ENCODE measurements around the gene ZDHHC18.

ZDHHC18 gene, protein sequence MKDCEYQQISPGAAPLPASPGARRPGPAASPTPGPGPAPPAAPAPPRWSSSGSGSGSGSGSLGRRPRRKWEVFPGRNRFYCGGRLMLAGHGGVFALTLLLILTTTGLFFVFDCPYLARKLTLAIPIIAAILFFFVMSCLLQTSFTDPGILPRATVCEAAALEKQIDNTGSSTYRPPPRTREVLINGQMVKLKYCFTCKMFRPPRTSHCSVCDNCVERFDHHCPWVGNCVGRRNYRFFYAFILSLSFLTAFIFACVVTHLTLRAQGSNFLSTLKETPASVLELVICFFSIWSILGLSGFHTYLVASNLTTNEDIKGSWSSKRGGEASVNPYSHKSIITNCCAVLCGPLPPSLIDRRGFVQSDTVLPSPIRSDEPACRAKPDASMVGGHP

DNA sequence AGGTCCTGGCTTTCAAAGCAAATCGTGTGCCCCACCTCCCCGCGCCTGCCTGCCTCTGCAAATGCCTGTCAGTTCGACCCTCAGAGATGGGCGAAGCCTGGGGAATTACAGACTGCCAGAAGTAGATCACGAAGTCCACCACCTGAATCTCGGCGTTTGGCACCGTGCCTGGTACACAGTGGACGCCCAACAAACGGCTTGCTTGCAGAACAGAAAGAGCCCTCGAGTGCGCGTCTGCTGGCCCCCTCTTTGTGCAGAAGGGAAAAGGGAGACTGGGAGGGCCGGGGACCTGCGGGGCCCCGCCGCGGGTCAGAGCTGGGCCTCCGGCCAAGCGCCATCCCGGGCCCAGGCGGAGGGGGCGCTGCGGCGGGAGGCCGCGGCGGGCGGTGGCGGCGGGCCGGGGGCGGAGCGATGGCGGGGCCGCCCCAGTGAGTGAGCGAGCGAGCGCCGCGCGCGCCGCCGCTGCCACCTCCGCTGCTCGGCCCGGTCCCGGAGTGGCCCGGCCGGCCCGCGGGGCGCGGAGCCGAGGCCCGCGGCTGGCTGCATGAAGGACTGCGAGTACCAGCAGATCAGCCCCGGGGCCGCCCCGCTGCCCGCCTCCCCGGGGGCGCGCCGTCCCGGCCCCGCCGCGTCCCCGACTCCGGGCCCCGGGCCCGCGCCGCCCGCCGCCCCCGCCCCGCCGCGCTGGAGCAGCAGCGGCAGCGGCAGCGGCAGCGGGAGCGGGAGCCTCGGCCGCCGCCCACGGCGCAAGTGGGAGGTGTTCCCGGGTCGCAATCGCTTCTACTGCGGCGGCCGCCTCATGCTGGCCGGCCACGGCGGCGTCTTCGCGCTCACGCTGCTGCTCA lies at the start of gene ZDHHC18:
TSS of gene ZDHHC18 (plus strand) at position 428 of the 845 bp plus-strand sequence. CDS start at position 545, 117 bp downstream.
- peak; percentile 64 for DNase-seq (ENCODE audit: low read depth)

DNA sequence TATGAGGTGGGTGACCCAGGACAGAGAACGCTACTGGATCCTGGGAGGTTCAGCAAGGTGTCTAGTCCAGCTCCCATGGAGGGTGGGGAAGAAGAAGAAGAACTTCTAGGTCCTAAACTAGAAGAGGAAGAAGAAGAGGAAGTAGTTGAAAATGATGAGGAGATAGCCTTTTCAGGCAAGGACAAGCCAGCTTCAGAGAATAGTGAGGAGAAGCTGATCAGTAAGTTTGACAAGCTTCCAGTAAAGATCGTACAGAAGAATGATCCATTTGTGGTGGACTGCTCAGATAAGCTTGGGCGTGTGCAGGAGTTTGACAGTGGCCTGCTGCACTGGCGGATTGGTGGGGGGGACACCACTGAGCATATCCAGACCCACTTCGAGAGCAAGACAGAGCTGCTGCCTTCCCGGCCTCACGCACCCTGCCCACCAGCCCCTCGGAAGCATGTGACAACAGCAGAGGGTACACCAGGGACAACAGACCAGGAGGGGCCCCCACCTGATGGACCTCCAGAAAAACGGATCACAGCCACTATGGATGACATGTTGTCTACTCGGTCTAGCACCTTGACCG lies 47.3 kb upstream of the ZDHHC18 start:
- DNase-seq (ENCODE audit: low read depth) = no peak

DNA sequence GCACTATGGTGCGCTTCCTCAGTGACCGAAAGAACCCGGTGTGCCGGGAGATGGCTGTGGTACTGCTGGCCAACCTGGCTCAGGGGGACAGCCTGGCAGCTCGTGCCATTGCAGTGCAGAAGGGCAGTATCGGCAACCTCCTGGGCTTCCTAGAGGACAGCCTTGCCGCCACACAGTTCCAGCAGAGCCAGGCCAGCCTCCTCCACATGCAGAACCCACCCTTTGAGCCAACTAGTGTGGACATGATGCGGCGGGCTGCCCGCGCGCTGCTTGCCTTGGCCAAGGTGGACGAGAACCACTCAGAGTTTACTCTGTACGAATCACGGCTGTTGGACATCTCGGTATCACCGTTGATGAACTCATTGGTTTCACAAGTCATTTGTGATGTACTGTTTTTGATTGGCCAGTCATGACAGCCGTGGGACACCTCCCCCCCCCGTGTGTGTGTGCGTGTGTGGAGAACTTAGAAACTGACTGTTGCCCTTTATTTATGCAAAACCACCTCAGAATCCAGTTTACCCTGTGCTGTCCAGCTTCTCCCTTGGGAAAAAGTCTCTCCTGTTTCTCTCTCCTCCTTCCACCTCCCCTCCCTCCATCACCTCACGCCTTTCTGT lies 46.0 kb upstream of the ZDHHC18 start:
- no peak for DNase-seq (ENCODE audit: low read depth)

DNA sequence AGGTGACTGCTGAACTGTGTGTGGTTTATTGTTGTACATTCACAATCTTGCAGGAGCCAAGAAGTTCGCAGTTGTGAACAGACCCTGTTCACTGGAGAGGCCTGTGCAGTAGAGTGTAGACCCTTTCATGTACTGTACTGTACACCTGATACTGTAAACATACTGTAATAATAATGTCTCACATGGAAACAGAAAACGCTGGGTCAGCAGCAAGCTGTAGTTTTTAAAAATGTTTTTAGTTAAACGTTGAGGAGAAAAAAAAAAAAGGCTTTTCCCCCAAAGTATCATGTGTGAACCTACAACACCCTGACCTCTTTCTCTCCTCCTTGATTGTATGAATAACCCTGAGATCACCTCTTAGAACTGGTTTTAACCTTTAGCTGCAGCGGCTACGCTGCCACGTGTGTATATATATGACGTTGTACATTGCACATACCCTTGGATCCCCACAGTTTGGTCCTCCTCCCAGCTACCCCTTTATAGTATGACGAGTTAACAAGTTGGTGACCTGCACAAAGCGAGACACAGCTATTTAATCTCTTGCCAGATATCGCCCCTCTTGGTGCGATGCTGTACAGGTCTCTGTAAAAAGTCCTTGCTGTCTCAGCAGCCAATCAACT lies 45.2 kb upstream of the ZDHHC18 start:
- no peak for DNase-seq (ENCODE audit: low read depth)

DNA sequence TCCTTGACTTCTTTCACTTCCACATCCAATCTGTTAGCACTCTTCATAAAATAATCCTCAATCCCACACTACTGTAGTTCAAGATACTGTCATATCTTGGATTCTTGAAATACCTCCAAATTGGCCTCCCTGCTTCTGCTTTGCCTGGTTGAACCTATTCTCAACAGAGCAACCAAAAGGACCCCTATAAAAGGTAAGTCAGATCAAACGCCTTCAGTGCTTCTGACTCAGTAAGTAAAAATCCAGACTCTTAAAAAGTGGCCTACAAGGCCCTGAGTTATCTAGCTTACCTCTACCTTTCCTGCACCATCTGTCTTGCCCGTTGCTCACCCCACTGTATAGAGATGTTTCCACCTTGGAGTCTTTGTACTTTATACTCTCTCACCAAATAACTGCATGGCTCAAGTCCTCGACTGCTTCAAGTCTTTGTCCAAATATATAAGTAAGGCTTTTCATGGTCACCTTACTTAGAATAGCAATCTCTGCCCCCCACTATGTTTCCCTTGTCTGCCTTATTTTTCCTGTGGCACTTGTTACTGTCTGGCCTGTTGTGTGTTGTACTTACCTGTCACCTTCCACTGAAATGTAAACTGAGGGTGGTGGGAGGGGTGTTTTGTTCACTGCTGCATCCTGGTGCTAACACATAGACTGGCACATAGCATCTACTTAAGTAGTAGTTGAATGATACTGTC lies 43.8 kb upstream of the ZDHHC18 start:
- DNase-seq (ENCODE audit: low read depth) = no peak

DNA sequence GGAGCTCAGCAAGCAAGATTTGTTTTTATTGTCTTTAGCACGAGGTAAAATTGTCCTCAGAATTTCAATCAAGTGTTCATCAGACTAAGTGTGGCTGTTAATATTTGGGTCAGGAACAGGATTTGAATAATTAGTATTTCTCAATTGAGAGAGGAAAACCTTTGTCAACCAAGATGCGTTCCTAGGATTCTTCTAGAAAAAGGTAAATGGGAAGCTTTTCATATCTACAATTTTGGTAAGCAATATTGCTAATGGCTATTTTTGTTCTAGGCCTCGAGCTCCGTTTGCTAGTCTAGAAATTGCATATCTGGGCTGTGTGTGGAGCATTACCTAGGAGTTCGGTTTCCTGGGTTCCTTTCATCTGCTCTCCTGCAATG lies 42.9 kb upstream of the ZDHHC18 start:
- DNase-seq (ENCODE audit: low read depth) = no peak

DNA sequence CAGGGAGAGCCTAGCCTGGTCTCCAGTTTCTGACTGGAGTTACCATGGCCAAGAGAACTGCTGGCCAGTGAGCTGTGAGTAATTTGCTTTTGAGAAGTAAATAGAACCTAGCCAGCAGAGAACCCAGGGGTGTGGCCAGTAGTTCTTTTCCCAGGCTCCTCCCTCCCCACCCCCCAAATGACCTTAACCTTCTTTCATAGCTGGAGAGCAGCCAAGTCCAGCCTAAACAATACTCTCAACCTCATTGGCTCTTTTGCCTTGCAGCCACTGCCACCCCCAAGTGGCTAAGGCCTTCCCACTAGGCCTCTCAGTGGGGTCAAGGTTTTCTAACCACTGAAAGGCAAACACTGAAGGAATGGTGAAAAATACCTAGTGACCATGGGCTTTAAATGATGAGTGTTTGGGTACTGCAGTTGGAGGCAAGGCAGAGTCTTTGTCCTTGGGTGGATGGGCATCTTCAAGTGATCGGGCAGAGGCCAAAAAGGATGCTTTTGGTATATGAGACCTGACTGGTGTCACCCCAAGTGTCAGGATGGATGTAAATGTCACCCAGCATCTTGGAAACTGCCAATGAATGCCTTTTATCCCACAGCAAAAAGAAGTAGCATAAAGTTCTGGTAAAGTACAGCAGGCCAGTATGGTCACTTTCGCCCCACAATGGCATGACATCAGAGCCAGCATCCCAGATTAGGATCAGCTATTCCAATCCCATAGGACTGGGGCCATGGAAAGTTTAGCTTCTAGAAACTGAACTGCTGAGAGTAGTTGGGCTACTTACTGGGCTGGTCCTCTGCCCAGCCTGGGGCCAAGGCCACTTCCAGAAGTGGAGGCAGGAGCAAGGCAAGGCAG lies 42.2 kb upstream of the ZDHHC18 start:
- no peak for DNase-seq (ENCODE audit: low read depth)

DNA sequence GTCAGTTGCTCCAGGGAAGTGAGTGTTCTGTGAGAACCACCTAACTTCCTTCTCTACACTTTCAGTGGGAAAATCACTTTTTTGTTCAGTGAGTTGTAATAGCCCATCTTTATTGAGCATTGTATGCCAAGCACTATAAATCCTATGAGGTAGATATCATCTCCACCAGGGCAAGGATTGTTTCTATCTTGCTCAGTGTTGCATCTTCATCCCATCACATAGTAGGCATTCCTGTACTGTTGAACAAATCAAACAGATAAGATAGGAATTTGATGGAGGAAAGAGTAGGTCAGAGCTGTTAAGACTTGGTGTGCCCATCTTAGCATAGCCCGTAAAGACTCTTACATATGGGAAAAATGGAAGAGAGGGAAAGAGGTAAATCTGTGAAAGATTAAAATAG lies 41.6 kb upstream of the ZDHHC18 start:
- no peak for DNase-seq (ENCODE audit: low read depth)

DNA sequence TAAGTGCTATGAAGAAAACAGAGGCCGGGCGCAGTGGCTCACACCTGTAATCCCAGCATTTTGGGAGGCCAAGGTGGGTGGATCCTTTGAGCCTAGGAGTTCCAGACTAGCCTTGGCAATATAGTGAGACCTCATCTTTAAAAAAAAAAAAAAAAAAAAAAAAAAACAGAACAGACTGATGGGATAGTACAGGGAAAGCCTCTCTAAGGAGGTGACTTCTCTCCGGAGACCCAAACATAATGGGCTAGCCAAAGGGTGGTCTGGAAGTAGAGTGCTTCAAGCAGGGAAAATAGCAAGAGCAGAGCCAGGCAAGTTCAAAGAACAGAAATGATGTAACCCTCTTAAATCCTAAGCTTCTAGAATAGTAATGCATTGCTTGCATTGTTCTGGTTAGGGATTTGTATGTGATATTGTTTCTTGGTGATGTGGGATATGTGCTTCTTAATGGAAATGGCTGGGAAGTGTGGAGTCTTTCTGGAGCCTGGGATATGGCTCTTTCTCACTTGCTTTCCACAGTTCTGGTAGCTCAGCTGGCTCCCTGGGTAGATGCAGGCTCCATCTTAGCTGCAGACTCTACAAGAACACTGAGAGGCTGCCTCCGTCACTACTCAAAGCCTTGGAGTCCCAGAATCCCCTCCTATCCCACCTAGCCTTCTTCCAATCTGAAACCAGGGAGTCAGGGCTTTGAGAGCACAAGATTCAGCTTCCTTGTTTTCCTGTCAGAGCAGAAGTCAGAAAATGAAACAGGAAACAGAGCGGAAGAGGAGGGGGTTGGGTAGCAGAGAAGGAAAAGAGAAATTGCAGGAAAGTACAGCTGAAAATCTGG lies 40.7 kb upstream of the ZDHHC18 start:
- DNase-seq (ENCODE audit: low read depth) = no peak

DNA sequence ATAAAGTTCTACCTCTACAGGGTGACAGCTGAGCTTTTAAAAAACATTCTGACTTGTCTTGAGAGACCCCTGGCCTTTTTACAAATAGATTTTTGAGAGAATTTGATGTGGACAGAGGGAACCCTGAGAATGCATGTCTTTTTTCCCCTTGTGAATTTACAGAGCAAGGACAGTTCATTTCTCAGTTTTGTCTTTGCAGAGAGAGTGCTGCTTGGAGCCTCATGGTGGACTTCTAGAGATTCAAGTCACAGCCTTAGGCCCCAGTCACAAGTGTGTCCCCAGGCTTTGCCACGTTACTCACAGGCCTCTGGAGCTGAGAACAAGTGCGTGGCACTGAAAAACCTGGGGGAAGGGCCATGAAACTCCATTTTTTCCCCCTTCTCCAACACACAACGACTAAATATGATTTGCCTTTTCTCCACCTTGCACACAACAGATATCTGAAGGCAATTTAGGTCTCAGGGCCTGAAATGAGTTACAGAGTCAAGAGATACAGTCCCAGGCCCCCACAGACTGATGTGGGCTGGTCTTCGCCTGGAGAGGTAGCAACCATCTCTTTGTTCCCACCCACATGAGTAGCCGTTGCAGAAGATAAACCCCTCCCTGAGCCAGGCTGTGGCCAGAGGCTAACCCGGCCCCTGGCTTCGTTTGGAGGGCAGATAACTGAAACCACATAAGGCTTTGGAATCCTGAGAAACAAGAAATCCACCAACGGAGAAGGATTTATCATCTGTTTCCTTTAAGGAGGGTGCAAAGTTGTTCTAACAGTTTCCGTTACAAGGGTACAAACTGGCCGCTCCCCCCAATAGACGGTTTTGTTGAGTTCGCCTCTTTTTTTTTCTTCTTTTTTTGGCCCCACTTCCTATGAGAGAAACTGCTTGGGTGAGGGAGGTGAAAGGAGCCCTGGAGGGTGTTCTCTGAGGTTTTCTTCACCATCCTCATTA lies 39.8 kb upstream of the ZDHHC18 start:
- DNase-seq (ENCODE audit: low read depth) = no peak

DNA sequence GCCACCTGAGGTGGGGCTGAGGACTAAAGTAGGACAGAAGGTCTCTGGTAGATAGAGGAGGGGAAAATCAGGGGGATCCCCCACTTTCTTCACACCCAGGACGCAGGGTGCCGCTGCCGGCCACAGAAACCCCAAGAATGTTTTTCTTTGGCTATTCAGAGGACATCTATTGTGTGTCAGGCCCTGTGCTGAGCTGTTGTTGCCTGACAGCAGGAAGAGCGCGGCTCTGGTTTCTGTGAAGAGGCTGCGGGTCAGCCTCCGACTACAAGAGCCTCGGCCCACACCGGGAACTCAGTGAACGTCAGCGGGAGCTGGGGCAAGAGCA lies 39.1 kb upstream of the ZDHHC18 start:
- DNase-seq (ENCODE audit: low read depth) = peak; percentile 62

DNA sequence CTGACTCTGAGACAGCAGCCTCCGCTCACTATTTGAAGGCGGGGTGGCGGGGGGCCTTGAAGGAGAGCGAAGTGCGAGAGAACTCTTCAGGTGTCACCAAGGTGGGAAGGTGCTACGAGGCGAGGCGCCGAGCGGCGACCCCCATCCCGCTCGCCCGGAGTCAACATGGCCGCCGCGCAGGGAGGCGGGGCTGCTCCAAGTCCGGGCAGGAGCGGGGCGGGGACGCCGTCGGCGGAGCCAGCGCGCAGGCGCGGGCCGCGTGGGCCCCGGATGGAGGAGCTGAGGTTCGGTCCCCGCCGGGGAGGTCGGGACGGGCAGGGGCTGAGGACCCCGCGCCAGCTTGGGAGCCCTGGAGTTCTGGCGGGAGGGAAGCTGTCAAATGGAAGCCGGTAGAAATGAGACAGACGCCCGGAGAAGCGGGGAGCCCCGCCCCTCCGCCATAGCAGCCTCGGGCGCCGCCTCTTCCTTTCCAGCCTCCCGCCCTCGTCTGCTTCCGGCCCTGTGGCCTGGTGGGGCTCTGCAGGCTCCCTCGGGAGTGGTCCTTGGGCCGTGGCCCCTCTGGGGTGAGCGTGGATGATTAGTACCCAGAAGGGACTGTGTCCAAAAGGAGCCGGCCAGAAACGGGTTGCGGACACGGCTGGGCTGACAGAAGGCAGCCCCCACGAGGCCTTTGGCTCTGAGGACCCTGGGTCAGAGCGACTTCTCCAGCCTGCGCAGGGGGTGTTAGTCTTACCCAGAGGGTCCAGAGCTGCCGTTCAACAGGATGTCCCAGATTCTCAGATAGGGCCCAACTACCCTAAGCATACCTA lies 38.6 kb upstream of the ZDHHC18 start, which contains the start of gene PIGV:
TSS of gene PIGV (plus strand) at position 245 of the 809 bp plus-strand sequence. CDS start 2,866 bp downstream, outside the sequence.
- peak; percentile 85 for DNase-seq (ENCODE audit: low read depth)

DNA sequence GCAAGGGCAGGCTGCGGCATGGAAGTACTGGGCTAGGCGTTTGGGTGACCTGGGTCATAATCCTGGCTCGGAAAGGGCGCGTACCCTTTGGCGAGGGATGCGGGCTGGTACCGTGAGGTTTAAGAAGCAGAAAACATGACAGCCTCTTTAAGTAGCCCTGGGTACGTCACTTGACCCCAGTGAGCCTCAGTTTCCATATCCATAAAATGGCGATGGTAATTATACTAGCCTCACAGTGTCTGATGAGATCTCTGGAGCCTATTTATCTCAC lies 38.0 kb upstream of the ZDHHC18 start:
- no peak for DNase-seq (ENCODE audit: low read depth)

DNA sequence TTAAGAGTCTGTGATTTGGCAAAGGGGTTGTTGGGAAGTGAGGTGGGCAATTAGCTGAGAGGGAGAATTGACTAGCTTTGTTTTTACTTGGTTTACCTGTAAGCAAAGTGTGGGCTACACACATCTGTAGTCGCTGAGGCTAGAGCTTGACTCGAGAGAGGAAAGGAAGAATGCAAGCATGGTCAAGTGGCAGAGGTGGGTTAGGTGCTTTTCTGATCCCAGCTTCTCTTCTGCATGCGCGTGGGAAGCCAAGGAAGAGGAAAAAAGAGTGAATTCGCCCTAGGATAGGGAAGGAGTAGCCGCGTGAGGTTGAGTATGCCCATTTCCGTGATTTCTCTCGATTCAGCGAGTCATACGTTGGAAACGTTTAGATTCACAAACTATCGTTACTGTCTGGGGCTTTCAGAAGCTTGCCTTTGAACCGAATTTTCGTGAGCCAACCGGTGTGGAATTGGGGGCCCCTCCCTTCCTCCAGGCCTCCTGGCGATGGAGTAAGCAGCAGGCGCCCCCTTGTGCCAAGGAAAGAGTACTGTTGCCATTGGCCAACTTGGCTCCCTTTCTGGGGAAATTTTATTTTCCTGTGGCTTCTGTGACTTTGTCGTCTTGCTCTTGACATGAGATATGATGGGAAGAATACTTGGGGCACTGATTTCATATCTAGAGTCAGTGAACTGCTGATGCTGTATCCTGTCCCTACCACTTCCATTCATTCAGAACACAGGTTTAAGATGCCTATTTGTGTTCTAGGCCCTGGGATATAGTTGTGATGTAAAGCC lies 37.5 kb upstream of the ZDHHC18 start:
- DNase-seq (ENCODE audit: low read depth) = peak; percentile 66

DNA sequence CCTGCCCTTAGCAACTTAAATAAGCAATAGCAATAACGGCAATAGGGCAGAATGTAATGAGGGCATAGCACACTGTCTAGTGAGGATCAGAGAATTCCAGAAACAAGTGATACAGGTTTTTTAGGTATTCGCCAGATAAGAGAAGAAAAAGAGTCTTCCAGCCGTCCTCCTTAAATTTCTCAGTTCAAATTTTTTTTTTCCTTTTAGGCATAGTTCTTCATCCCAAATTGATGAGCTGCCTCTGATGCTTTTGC lies 36.9 kb upstream of the ZDHHC18 start:
- no peak for DNase-seq (ENCODE audit: low read depth)

DNA sequence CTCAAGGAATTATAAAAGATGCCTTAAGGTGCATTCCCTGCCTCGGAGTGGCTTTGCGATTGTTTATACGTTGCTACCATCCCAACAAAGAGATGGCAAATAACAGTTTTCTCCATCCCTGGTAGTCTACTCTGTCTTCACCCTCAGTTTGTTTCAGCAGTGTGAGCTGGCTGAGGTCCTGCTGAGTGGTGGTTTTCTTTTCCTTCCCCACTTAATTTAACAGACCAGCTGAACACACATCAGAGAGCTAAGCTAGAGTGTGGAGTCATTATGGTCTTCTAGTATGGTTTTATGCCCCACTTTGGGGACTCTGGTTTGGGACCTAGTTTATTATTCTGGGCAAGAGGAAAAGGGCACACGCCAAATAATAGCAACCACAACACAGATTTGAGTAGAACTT lies 36.6 kb upstream of the ZDHHC18 start:
- no peak for DNase-seq (ENCODE audit: low read depth)

DNA sequence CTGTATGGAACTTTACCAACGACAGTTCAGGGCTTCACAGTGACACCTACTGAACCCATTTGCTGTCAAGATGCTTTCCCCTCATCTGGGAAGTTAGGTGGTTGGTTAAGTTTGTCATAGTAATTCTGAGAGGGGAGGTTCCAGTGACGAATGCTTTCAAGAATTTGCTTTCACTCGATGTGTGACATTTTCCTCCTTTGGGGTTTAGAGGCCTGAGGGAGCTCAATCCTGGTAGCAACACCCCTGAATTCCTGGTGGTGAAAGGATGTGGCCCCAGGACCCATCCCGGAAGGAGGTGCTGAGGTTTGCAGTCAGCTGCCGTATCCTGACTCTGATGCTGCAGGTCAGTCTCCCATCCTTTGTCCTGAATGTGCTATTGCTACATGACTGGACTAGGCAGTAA lies 35.9 kb upstream of the ZDHHC18 start:
- no peak for DNase-seq (ENCODE audit: low read depth)

Measured in stimulated activated CD8-positive, alpha-beta memory T cell treated with anti-CD3 and anti-CD28 coated beads, Interleukin-12 subunit alpha, Interleukin-12 subunit beta, amount 100 ng/mL, for 4 hours (primary cell).